ENCODE results near the gene NAV1. TPM values are rescaled to one million over a fixed set of nuclear protein-coding genes. Genes with fewer than 3 reads are reported as not detected.

NAV1 gene
- total RNA-seq, 1 donor from 2014 or later, result 288 TPM

- no peak for DNase-seq (ENCODE audit: extremely low spot score, unreplicated experiment)
- TF ChIP-seq CTCF (IDR thresholded peaks at IDR 0.05), result no peak
- Mint-ChIP-seq H3K4me1 (ENCODE audit: unreplicated experiment) (peaks cover 24% of the 10 kb centered on the region), H3K27me3 (ENCODE audit: unreplicated experiment) (no peaks in the 10 kb centered on the region), H3K27ac (ENCODE audit: unreplicated experiment) (no peak overlapping the region), H3K36me3 (ENCODE audit: unreplicated experiment) (no peaks in the 10 kb centered on the region), H3K9me3 (ENCODE audit: unreplicated experiment) (no peaks in the 10 kb centered on the region), H3K4me3 (ENCODE audit: unreplicated experiment) (no peak overlapping the region)
Measured at GRCh38 chr1:201510734-201511133, 28.2 kb upstream of the NAV1 start.

- H3K27me3 Mint-ChIP-seq (ENCODE audit: unreplicated experiment), result no peaks in the 10 kb centered on the region
- DNase-seq (ENCODE audit: extremely low spot score, unreplicated experiment), result no peak
Measured at GRCh38 chr1:201511396-201511940, 27.5 kb upstream of the NAV1 start.

GRCh38 chr1:201511941-201512539, 26.9 kb upstream of the NAV1 start:
- Mint-ChIP-seq H3K9me3 (ENCODE audit: unreplicated experiment) (no peaks in the 10 kb centered on the region), H3K27ac (ENCODE audit: unreplicated experiment) (peak overlapping the region; percentile 75), H3K4me3 (ENCODE audit: unreplicated experiment) (no peak overlapping the region), H3K4me1 (ENCODE audit: unreplicated experiment) (peaks cover 22% of the 10 kb centered on the region), H3K27me3 (ENCODE audit: unreplicated experiment) (no peaks in the 10 kb centered on the region), H3K36me3 (ENCODE audit: unreplicated experiment) (no peaks in the 10 kb centered on the region)
- DNase-seq (ENCODE audit: extremely low spot score, unreplicated experiment), result no peak
- TF ChIP-seq CTCF (IDR thresholded peaks at IDR 0.05), result no peak

More at GRCh38 chr1:201511396-201511940, 27.5 kb upstream of the NAV1 start:
- peak overlapping the region; percentile 75 for H3K27ac Mint-ChIP-seq (ENCODE audit: unreplicated experiment)
- peaks cover 22% of the 10 kb centered on the region for H3K4me1 Mint-ChIP-seq (ENCODE audit: unreplicated experiment)
- no peaks in the 10 kb centered on the region for H3K36me3 Mint-ChIP-seq (ENCODE audit: unreplicated experiment)
- TF ChIP-seq CTCF (IDR thresholded peaks at IDR 0.05), result no peak
- no peaks in the 10 kb centered on the region for H3K9me3 Mint-ChIP-seq (ENCODE audit: unreplicated experiment)
- H3K4me3 Mint-ChIP-seq (ENCODE audit: unreplicated experiment), result no peak overlapping the region

GRCh38 chr1:201513498-201514243, 25.3 kb upstream of the NAV1 start:
- H3K27me3 Mint-ChIP-seq (ENCODE audit: unreplicated experiment), result no peaks in the 10 kb centered on the region
- peaks cover 22% of the 10 kb centered on the region for H3K4me1 Mint-ChIP-seq (ENCODE audit: unreplicated experiment)
- no peak for TF ChIP-seq CTCF (IDR thresholded peaks at IDR 0.05)
- no peak for DNase-seq (ENCODE audit: extremely low spot score, unreplicated experiment)
- H3K27ac Mint-ChIP-seq (ENCODE audit: unreplicated experiment), result no peak overlapping the region
- H3K4me3 Mint-ChIP-seq (ENCODE audit: unreplicated experiment), result no peak overlapping the region
- no peaks in the 10 kb centered on the region for H3K36me3 Mint-ChIP-seq (ENCODE audit: unreplicated experiment)
- H3K9me3 Mint-ChIP-seq (ENCODE audit: unreplicated experiment), result no peaks in the 10 kb centered on the region

GRCh38 chr1:201514466-201514865, 24.5 kb upstream of the NAV1 start:
- DNase-seq (ENCODE audit: extremely low spot score, unreplicated experiment), result no peak
- Mint-ChIP-seq H3K4me3 (ENCODE audit: unreplicated experiment) (no peak overlapping the region), H3K27ac (ENCODE audit: unreplicated experiment) (no peak overlapping the region), H3K27me3 (ENCODE audit: unreplicated experiment) (no peaks in the 10 kb centered on the region), H3K4me1 (ENCODE audit: unreplicated experiment) (peaks cover 22% of the 10 kb centered on the region), H3K36me3 (ENCODE audit: unreplicated experiment) (no peaks in the 10 kb centered on the region), H3K9me3 (ENCODE audit: unreplicated experiment) (no peaks in the 10 kb centered on the region)
- TF ChIP-seq CTCF (IDR thresholded peaks at IDR 0.05), result no peak

Measured in osteocyte (in vitro differentiated cells).